HepG2 (cell line): Measurements from ENCODE around the gene MDP1. TPM values are rescaled to one million over a fixed set of nuclear protein-coding genes. Genes with fewer than 3 reads are reported as not detected.
A peak's percentile ranks its signal among the peaks of the same experiment; 100 is the strongest.

ENCODE experiments used
- ELF1 ChIP-seq: sonication (generic); formaldehyde crosslinking; IDR thresholded peaks from 2 replicates; pipeline ENCODE4 v1.4.0; 2020; ENCODE audit warnings: missing genetic modification reagents
- FIP1L1 ChIP-seq: fragments of 200-400 bp; formaldehyde crosslinking; IDR thresholded peaks from 2 replicates; pipeline ENCODE4 v1.6.1; 2018; ENCODE audit warnings: low read depth, mild to moderate bottlenecking, low read length, moderate library complexity, borderline replicate concordance; ENCODE audit not compliant: insufficient read depth
- FOXJ3 ChIP-seq: sonication (generic); formaldehyde crosslinking; IDR thresholded peaks from 2 replicates; pipeline ENCODE4 v1.4.0; 2020; ENCODE audit warnings: missing genetic modification reagents, mild to moderate bottlenecking, borderline replicate concordance
- HMG20B ChIP-seq: conservative IDR thresholded peaks from 2 replicates; pipeline ENCODE4 v1.6.1; 2016; ENCODE audit warnings: missing genetic modification reagents, missing compliant biosample characterization
- JARID2 ChIP-seq: sonication (generic); formaldehyde crosslinking; IDR thresholded peaks from 2 replicates; pipeline ENCODE4 v1.8.1; 2023; ENCODE audit warnings: missing genetic modification reagents, inconsistent platforms; ENCODE audit not compliant: insufficient replicate concordance
- MIXL1 ChIP-seq: IDR thresholded peaks from 2 replicates; pipeline ENCODE4 v1.6.1; 2016
- NCOA1 ChIP-seq: sonication (generic); formaldehyde crosslinking; IDR thresholded peaks from 2 replicates; pipeline ENCODE4 v1.9.0; 2021; ENCODE audit warnings: missing genetic modification reagents
- RNF2 ChIP-seq: fragments of 450-650 bp; conservative IDR thresholded peaks from 2 replicates; pipeline ENCODE4 v1.6.1; 2016; ENCODE audit warnings: low read depth
- ZBTB7A ChIP-seq: sonication (generic); formaldehyde crosslinking; IDR thresholded peaks from 2 replicates; pipeline ENCODE4 v1.8.0; 2022; ENCODE audit warnings: mild to moderate bottlenecking, missing genetic modification reagents
- ZNF138 ChIP-seq: sonication (generic); formaldehyde crosslinking; IDR thresholded peaks from 2 replicates; pipeline ENCODE4 v1.5.0; 2020; ENCODE audit warnings: mild to moderate bottlenecking, low read depth, missing genetic modification reagents
- ZNF205 ChIP-seq: IDR thresholded peaks from 2 replicates; pipeline ENCODE4 v1.6.1; 2018; ENCODE audit warnings: missing biosample characterization, missing genetic modification reagents
- ZNF24 ChIP-seq: fragments of 450-650 bp; IDR thresholded peaks from 2 replicates; pipeline ENCODE4 v1.6.1; 2017; ENCODE audit warnings: antibody characterized with exemption, mild to moderate bottlenecking
- ZNF337 ChIP-seq: sonication (generic); formaldehyde crosslinking; IDR thresholded peaks from 2 replicates; pipeline ENCODE4 v1.5.1; 2020; ENCODE audit warnings: missing genetic modification reagents, low read depth, mild to moderate bottlenecking, borderline replicate concordance
- ZNF446 ChIP-seq: sonication (generic); formaldehyde crosslinking; IDR thresholded peaks from 2 replicates; pipeline ENCODE4 v1.5.0; 2020; ENCODE audit warnings: mild to moderate bottlenecking, missing genetic modification reagents
- ZNF780A ChIP-seq: sonication (generic); formaldehyde crosslinking; IDR thresholded peaks from 2 replicates; pipeline ENCODE4 v1.8.0; 2022; ENCODE audit warnings: mild to moderate bottlenecking, missing genetic modification reagents, moderate library complexity
- polyA plus RNA-seq, 8 experiments: library from polyadenylated mRNA; depleted of rRNA in 3 of 8; stranded (reverse) in 7 of 8; unstranded in 1 of 8; fragments of >200 nt; fragmentation: Illumina TruSeq in 4 of 8; extraction: Trizol in 4 of 8; gene quantifications; 2 replicates each; pipeline versions ENCODE4 v1.2.1 to v1.2.3, GENCODE V29; 2011 to 2016; ENCODE audit warnings: low read depth in 4 of 8, missing spikeins in 1 of 8, mixed read lengths in 1 of 8; ENCODE audit not compliant: insufficient read depth in 1 of 8
- total RNA-seq, 5 experiments: library from RNA; depleted of rRNA; stranded (reverse); fragments of >200 nt; fragmentation: Illumina TruSeq; extraction: Trizol; gene quantifications; 2 replicates each; pipeline ENCODE4 v1.2.3, GENCODE V29; 2016; ENCODE audit warnings: low read depth in 1 of 5
- TF ChIP-seq, protein P1 (sequence below): sonication (generic); formaldehyde crosslinking; IDR thresholded peaks from 2 replicates; pipeline ENCODE4 v1.4.0; 2020; ENCODE audit warnings: missing genetic modification reagents, borderline replicate concordance
- TF ChIP-seq, protein P2 (sequence below): sonication (generic); formaldehyde crosslinking; conservative IDR thresholded peaks from 2 replicates; pipeline ENCODE4 v1.4.0; 2020; ENCODE audit warnings: missing genetic modification reagents
- TF ChIP-seq, protein P3 (sequence below): sonication (generic); formaldehyde crosslinking; IDR thresholded peaks from 2 replicates; pipeline ENCODE4 v1.4.0; 2020; ENCODE audit warnings: missing genetic modification reagents
- TF ChIP-seq, protein P4 (sequence below): conservative IDR thresholded peaks from 2 replicates; pipeline ENCODE4 v1.6.1; 2018; ENCODE audit warnings: missing genetic modification reagents

The MDP1 gene
- total and polyA plus RNA-seq, 2 of the 13 experiments (the other 11 are each of a cell fraction or from before 2014, with no cell fraction given) = 44.1 to 48.7 TPM

DNA sequence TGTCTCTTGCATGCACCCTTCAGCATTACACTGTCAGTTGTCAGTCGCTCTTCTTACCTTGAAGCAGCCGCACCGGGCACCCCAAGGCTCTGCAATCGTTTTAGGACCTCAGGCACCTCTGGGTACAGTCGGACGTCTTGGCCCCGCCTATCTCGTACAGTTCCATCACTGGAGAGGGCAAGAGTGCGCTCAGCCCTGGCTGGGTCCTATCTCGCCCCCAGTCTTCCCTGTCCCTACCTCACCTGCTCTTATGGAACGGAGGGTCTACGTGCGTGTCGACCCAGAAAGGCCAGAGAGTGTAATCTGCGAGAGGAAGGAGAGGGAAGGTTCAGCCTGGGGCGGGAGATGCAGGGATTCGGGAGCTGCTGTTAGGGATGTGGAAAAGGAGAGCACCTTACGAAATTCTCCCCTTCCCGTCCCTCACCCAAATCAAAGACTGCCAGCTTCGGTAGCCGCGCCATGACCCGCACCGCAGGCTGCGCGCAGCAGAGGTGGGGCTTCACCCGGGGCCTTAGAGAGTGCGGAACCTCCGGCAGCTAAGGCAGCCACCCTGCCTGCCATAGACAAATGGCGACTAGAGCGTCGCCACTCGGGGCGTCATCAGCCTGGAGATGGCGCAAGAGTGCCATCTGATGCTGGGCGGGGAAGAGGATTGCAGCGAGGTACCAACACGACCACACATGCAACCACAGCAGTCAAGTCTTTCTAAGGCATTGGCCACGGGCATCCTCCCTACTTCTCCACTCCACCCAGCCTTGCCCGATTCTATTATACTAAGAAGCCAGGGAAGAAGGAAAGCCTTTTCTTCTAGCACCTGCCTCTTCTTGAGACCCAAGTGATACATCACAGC lies at the start of gene MDP1 (continued):
- TF ChIP-seq, protein P1, sequence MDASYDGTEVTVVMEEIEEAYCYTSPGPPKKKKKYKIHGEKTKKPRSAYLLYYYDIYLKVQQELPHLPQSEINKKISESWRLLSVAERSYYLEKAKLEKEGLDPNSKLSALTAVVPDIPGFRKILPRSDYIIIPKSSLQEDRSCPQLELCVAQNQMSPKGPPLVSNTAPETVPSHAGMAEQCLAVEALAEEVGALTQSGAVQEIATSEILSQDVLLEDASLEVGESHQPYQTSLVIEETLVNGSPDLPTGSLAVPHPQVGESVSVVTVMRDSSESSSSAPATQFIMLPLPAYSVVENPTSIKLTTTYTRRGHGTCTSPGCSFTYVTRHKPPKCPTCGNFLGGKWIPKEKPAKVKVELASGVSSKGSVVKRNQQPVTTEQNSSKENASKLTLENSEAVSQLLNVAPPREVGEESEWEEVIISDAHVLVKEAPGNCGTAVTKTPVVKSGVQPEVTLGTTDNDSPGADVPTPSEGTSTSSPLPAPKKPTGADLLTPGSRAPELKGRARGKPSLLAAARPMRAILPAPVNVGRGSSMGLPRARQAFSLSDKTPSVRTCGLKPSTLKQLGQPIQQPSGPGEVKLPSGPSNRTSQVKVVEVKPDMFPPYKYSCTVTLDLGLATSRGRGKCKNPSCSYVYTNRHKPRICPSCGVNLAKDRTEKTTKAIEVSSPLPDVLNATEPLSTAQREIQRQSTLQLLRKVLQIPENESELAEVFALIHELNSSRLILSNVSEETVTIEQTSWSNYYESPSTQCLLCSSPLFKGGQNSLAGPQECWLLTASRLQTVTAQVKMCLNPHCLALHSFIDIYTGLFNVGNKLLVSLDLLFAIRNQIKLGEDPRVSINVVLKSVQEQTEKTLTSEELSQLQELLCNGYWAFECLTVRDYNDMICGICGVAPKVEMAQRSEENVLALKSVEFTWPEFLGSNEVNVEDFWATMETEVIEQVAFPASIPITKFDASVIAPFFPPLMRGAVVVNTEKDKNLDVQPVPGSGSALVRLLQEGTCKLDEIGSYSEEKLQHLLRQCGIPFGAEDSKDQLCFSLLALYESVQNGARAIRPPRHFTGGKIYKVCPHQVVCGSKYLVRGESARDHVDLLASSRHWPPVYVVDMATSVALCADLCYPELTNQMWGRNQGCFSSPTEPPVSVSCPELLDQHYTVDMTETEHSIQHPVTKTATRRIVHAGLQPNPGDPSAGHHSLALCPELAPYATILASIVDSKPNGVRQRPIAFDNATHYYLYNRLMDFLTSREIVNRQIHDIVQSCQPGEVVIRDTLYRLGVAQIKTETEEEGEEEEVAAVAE (CRISPR knock-in tag) = peak; percentile 95; the same call in 1 of the 2 replicates
- TF ChIP-seq HMG20B (CRISPR knock-in tag) (peak; percentile 90), ZNF337 (no peak), ZBTB7A (CRISPR knock-in tag) (no peak; the same call in 1 of the 2 replicates), NCOA1 (peak; percentile 82; the same call in 1 of the 2 replicates), ZNF446 (CRISPR knock-in tag) (no peak; the same call in none of the 2 replicates), FIP1L1 (peak; percentile 90; the same call in 1 of the 2 replicates), ZNF205 (peak; percentile 98), JARID2 (CRISPR knock-in tag) (peak; percentile 98), ZNF138 (CRISPR knock-in tag) (peak; percentile 91; the same call in 1 of the 2 replicates), ZNF780A (peak; percentile 95; the same call in 1 of the 2 replicates), RNF2 (0 out of 2 replicates have a peak, but pooled peaks have one; percentile 75), FOXJ3 (peak; percentile 79), MIXL1 (CRISPR knock-in tag) (peak; percentile 96), ELF1 (peak; percentile 92), ZNF24 (no peak)
- TF ChIP-seq, protein P2, sequence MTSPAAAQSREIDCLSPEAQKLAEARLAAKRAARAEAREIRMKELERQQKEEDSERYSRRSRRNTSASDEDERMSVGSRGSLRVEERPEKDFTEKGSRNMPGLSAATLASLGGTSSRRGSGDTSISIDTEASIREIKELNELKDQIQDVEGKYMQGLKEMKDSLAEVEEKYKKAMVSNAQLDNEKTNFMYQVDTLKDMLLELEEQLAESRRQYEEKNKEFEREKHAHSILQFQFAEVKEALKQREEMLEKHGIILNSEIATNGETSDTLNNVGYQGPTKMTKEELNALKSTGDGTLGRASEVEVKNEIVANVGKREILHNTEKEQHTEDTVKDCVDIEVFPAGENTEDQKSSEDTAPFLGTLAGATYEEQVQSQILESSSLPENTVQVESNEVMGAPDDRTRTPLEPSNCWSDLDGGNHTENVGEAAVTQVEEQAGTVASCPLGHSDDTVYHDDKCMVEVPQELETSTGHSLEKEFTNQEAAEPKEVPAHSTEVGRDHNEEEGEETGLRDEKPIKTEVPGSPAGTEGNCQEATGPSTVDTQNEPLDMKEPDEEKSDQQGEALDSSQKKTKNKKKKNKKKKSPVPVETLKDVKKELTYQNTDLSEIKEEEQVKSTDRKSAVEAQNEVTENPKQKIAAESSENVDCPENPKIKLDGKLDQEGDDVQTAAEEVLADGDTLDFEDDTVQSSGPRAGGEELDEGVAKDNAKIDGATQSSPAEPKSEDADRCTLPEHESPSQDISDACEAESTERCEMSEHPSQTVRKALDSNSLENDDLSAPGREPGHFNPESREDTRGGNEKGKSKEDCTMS = peak; percentile 86; the same call in 1 of the 2 replicates
- TF ChIP-seq, protein P3, sequence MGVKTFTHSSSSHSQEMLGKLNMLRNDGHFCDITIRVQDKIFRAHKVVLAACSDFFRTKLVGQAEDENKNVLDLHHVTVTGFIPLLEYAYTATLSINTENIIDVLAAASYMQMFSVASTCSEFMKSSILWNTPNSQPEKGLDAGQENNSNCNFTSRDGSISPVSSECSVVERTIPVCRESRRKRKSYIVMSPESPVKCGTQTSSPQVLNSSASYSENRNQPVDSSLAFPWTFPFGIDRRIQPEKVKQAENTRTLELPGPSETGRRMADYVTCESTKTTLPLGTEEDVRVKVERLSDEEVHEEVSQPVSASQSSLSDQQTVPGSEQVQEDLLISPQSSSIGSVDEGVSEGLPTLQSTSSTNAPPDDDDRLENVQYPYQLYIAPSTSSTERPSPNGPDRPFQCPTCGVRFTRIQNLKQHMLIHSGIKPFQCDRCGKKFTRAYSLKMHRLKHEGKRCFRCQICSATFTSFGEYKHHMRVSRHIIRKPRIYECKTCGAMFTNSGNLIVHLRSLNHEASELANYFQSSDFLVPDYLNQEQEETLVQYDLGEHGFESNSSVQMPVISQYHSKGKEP = 0 out of 2 replicates have a peak, but pooled peaks have one; percentile 67
- TF ChIP-seq, protein P4, sequence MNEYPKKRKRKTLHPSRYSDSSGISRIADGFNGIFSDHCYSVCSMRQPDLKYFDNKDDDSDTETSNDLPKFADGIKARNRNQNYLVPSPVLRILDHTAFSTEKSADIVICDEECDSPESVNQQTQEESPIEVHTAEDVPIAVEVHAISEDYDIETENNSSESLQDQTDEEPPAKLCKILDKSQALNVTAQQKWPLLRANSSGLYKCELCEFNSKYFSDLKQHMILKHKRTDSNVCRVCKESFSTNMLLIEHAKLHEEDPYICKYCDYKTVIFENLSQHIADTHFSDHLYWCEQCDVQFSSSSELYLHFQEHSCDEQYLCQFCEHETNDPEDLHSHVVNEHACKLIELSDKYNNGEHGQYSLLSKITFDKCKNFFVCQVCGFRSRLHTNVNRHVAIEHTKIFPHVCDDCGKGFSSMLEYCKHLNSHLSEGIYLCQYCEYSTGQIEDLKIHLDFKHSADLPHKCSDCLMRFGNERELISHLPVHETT (CRISPR knock-in tag) = peak; percentile 92
